Superior temporal gyrus (tissue), 1 donor: ENCODE measurements around the gene USP16.

Source experiments
- DNase-seq: peaks from one replicate; pipeline ENCODE4 v3.0.0-alpha.2; 2016; ENCODE audit errors: extremely low spot score

Gene USP16

GRCh38 chr21:29083306-29083705 lies 58.8 kb downstream of the USP16 start:
- no peak for DNase-seq

DNA sequence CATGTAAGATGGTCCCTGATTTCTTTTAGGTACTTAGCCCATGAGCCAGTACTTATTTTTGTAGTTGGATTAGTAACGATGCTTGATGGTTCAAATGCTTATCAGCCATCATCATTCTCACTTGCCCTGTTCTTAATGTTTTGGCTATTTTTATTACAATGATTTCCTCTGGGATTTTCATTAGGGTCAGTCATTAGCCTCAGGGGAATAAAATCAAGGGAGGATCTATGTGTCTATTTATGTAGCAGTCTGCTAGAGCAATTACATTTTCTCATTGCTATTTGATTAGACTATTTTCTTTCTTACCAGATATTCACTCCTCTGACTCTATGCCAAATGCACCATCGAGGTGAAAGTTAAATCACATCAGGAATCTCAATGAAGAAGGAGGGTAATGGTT lies 59.9 kb downstream of the USP16 start:
- DNase-seq = no peak

- no peak for DNase-seq
Observed at GRCh38 chr21:29085106-29085752, 60.8 kb downstream of the USP16 start.

GRCh38 chr21:29091033-29091432 lies 66.6 kb downstream of the USP16 start:
- DNase-seq = no peak

DNA sequence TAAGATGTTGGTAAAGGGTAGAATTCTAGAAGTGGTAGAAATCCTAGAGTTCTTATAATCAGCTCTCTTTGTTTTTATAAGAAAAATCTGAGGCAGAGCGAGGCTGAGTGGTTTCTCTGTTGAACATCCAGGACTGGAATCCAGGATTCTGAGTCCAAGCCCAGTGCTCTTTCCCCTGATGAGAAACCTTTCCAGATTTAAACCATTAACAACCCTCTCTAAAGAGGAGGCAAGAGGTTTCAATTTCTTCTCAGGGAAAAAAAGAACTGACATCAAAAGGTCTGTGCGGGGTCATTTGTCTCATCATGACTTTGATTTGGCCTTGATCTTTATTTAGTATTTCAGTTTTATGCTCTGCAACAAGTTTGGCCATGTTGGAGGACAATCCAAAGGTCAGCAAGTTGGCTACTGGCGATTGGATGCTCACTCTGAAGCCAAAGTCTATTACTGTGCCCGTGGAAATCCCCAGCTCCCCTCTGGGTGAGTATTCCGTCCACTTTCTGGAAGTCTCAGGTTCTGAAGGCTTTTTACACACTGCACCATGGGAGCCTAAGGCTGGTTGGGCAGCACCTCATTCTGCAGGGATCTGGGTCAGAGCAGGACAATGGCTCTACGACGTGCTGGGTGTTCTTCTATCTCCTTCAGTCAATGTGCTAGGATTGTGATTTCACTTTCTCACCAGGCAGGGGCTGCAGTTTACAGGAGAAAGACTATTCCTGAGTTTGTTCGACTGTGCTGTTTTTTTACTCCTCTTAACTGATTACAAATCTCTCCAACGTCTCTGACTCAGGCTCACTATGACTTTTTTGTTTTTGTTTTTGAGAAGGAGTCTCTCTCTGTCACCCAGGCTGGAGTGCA lies 67.9 kb downstream of the USP16 start:
- no peak for DNase-seq

DNA sequence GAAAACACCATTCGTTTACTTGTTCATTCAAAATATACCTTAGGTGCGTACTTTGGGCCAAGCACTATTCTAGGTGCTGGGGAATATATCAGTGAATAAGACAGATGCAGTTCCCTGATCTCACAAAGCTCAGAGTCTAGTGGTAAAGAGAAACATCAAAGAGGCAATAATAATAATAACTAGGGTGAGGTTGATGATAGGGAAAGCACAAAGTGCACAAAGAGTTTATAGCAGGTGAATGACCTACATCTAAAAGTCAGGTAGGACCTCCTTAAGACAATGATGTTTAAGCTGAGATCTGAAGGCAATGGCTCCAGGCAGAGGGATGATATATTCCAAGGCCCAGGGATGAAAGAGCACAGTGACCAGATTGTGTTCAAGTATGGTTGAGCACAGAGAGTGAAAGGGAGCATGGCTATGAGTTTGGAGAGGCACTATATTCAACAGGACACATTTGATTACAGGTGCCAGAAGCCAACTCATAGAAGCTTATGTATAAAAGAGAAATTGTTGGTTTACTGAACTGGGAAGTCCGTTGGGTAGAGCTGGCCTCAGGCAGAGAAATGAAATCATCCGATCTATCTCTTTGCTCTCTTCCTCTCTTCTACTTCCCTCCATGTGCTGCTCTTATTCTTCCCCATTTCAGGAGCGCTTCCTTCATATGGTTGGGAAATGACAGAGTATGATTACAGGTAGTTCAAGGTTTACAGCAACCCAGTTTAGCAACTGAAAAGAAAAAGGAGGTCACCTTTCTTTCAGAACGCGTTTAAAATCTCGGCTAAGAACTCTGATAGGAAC lies 71.9 kb downstream of the USP16 start:
- DNase-seq = no peak

GRCh38 chr21:29098156-29098555 lies 73.7 kb downstream of the USP16 start:
- DNase-seq = peak; percentile 56

- no peak for DNase-seq
Observed at GRCh38 chr21:29102791-29103257, 78.4 kb downstream of the USP16 start.
